Neural progenitor cell (in vitro differentiated cells): ENCODE results near the gene PLA2G2A.

Experiments
- EZH2 ChIP-seq: fragments of 200-600 bp; sonication (generic); IDR thresholded peaks from 2 replicates; pipeline ENCODE4 v1.6.1; 2017; ENCODE audit warnings: antibody characterized with exemption, mild to moderate bottlenecking, moderate library complexity
- EZH2phosphoT487 ChIP-seq: fragments of 200-600 bp; sonication (generic); IDR thresholded peaks from 2 replicates; pipeline ENCODE4 v1.6.1; 2017; ENCODE audit warnings: antibody characterized with exemption
- TF ChIP-seq, protein P1 (sequence below): fragments of 200-600 bp; sonication (generic); IDR thresholded peaks from 2 replicates; pipeline ENCODE4 v1.5.1; 2017; ENCODE audit warnings: antibody characterized with exemption, mild to moderate bottlenecking

DNA sequence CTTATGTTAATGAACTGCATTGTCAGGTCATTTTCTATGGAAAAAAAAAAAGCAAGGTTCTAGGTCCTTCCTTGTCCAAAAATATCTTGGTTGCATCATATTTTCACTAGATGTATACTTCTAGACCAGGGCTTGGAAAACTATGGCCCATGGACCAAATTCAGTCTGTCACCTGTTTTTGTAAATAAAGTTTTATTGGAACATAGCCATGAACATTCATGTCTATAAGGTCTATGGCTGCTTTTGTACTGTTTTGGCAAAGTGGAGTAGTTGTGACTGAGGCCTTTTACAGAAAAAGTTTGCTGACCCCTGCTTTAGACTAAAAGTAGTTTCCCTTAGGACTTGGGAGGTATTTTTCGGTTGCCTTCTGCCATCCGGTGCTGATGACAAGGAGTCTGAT is 36.8 kb downstream of the PLA2G2A start:
- TF ChIP-seq, protein P1, sequence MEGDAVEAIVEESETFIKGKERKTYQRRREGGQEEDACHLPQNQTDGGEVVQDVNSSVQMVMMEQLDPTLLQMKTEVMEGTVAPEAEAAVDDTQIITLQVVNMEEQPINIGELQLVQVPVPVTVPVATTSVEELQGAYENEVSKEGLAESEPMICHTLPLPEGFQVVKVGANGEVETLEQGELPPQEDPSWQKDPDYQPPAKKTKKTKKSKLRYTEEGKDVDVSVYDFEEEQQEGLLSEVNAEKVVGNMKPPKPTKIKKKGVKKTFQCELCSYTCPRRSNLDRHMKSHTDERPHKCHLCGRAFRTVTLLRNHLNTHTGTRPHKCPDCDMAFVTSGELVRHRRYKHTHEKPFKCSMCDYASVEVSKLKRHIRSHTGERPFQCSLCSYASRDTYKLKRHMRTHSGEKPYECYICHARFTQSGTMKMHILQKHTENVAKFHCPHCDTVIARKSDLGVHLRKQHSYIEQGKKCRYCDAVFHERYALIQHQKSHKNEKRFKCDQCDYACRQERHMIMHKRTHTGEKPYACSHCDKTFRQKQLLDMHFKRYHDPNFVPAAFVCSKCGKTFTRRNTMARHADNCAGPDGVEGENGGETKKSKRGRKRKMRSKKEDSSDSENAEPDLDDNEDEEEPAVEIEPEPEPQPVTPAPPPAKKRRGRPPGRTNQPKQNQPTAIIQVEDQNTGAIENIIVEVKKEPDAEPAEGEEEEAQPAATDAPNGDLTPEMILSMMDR, result no peak
- TF ChIP-seq EZH2phosphoT487 (no peak), EZH2 (no peak)
